BLaER1 treated with 17β-estradiol and CSF1 and Interleukin-3, amounts not matched to agents 10 nM and 100 nM (cell line): ENCODE data around the gene CETP.
A peak's percentile ranks its signal among the peaks of the same experiment; 100 is the strongest.

ENCODE experiments used
- H3K27ac ChIP-seq, 11 experiments: shearing (Covaris generic); formaldehyde crosslinking; 2 replicates each; pipeline ENCODE4 v1.8.1; 2022
- H3K27me3 ChIP-seq, 11 experiments: shearing (Covaris generic); formaldehyde crosslinking; 2 replicates each; pipeline ENCODE4 v1.8.1; 2022
- H3K36me3 ChIP-seq, 11 experiments: shearing (Covaris generic); formaldehyde crosslinking; 2 replicates each; pipeline ENCODE4 v1.8.1; 2022
- H3K4me1 ChIP-seq, 10 experiments: shearing (Covaris generic); formaldehyde crosslinking; 2 replicates each; pipeline ENCODE4 v1.8.1; 2022
- H3K4me2 ChIP-seq, 11 experiments: shearing (Covaris generic); formaldehyde crosslinking; 2 replicates each; pipeline ENCODE4 v1.8.1; 2022
- H3K4me3 ChIP-seq, 10 experiments: shearing (Covaris generic); formaldehyde crosslinking; 2 replicates each; pipeline ENCODE4 v1.8.1; 2022
- H3K9ac ChIP-seq, 11 experiments: shearing (Covaris generic); formaldehyde crosslinking; 2 replicates each; pipeline ENCODE4 v1.8.1; 2022
- H3K9me3 ChIP-seq, 11 experiments: shearing (Covaris generic); formaldehyde crosslinking; replicated peaks in 1 of 11; 2 replicates each; pipeline ENCODE4 v1.8.1; 2022
- H4K20me1 ChIP-seq, 11 experiments: shearing (Covaris generic); formaldehyde crosslinking; 2 replicates each; pipeline ENCODE4 v1.8.1; 2022
- Cebpa-rat ChIP-seq, 11 experiments: shearing (Covaris generic); IDR thresholded peaks; 2 replicates each; pipeline ENCODE4 v1.8.1; 2022

Gene CETP

GRCh38 chr16:56960681-56961281 is 969 bp upstream of the CETP start:
- Histone ChIP-seq H3K4me2 (peak overlapping the region in 6 of 11 experiments; percentile 6 to 66 (median 55); a peak in 8 of 22 replicates), H3K36me3 (no peaks in the 10 kb centered on the region), H3K4me1 (peaks cover 24 to 66% (median 51%) of the 10 kb centered on the region in 10 experiments), H3K9me3 (no peaks in the 10 kb centered on the region; a peak in 1 of 22 replicates), H3K27me3 (no peaks in the 10 kb centered on the region), H3K4me3 (no peak overlapping the region), H4K20me1 (no peaks in the 10 kb centered on the region), H3K27ac (peak overlapping the region in 2 of 11 experiments; percentile 32 to 84; a peak in 4 of 22 replicates), H3K9ac (0 out of 22 replicates have a peak overlapping the region, but pooled peaks of 1 of the 11 experiments have one; percentile 8)
- no peak for TF ChIP-seq Cebpa-rat (IDR thresholded peaks at IDR 0.05)

GRCh38 chr16:56961386-56961785 is 364 bp upstream of the CETP start:
- no peaks in the 10 kb centered on the region for H4K20me1 ChIP-seq
- H3K9ac ChIP-seq = peak overlapping the region in 4 of 11 experiments; percentile 8 to 21 (median 18); a peak in 1 of 22 replicates
- no peaks in the 10 kb centered on the region for H3K27me3 ChIP-seq
- H3K36me3 ChIP-seq = no peaks in the 10 kb centered on the region
- no peaks in the 10 kb centered on the region for H3K9me3 ChIP-seq
- no peak overlapping the region for H3K4me3 ChIP-seq
- H3K4me1 ChIP-seq = peaks cover 30 to 72% (median 57%) of the 10 kb centered on the region in 10 experiments
- no peak for TF ChIP-seq Cebpa-rat (IDR thresholded peaks at IDR 0.05)
- peak overlapping the region; percentile 2 to 66 (median 43); a peak in 19 of 22 replicates for H3K4me2 ChIP-seq
- peak overlapping the region in 6 of 11 experiments; percentile 36 to 84 (median 54); a peak in 6 of 22 replicates for H3K27ac ChIP-seq

- no peaks in the 10 kb centered on the region for H3K9me3 ChIP-seq
- peak in 3 of 11 experiments; percentile 14 to 54 (median 30); a peak in 4 of 22 replicates for TF ChIP-seq Cebpa-rat (IDR thresholded peaks at IDR 0.05)
- peak overlapping the region in 9 of 11 experiments; percentile 75 to 84 (median 80); a peak in 18 of 22 replicates for H3K27ac ChIP-seq
- no peaks in the 10 kb centered on the region for H4K20me1 ChIP-seq
- H3K4me1 ChIP-seq = peaks cover 36 to 82% (median 63%) of the 10 kb centered on the region in 10 experiments
- peak overlapping the region; percentile 54 to 84 (median 75) for H3K4me2 ChIP-seq
- peak overlapping the region in 8 of 11 experiments; percentile 41 to 73 (median 60); a peak in 14 of 22 replicates for H3K9ac ChIP-seq
- no peak overlapping the region for H3K4me3 ChIP-seq
- H3K36me3 ChIP-seq = no peaks in the 10 kb centered on the region
- H3K27me3 ChIP-seq = no peaks in the 10 kb centered on the region
These were observed 2.7 kb downstream of the CETP start for GRCh38 chr16:56964243-56965148.

- peak overlapping the region in 10 of 11 experiments; percentile 23 to 73 (median 62); a peak in 17 of 22 replicates for H3K9ac ChIP-seq
- peaks cover 34 to 80% (median 60%) of the 10 kb centered on the region in 10 experiments for H3K4me1 ChIP-seq
- H3K9me3 ChIP-seq = no peaks in the 10 kb centered on the region
- H3K27me3 ChIP-seq = no peaks in the 10 kb centered on the region
- peak overlapping the region; percentile 54 to 84 (median 75) for H3K4me2 ChIP-seq
- peak overlapping the region in 10 of 11 experiments; percentile 40 to 84 (median 80); a peak in 21 of 22 replicates for H3K27ac ChIP-seq
- H4K20me1 ChIP-seq = no peaks in the 10 kb centered on the region
- TF ChIP-seq Cebpa-rat (IDR thresholded peaks at IDR 0.05) = no peak
- H3K36me3 ChIP-seq = no peaks in the 10 kb centered on the region
- H3K4me3 ChIP-seq = no peak overlapping the region; a peak in 1 of 20 replicates
These were observed 3.7 kb downstream of the CETP start for GRCh38 chr16:56965149-56966092.

- H3K27me3 ChIP-seq = no peaks in the 10 kb centered on the region
- peak overlapping the region; percentile 54 to 84 (median 75) for H3K4me2 ChIP-seq
- H3K27ac ChIP-seq = peak overlapping the region in 9 of 11 experiments; percentile 75 to 84 (median 80); a peak in 20 of 22 replicates
- no peak for TF ChIP-seq Cebpa-rat (IDR thresholded peaks at IDR 0.05)
- H3K9me3 ChIP-seq = no peaks in the 10 kb centered on the region
- H4K20me1 ChIP-seq = no peaks in the 10 kb centered on the region
- H3K36me3 ChIP-seq = no peaks in the 10 kb centered on the region
- no peak overlapping the region for H3K4me3 ChIP-seq
- peaks cover 34 to 80% (median 60%) of the 10 kb centered on the region in 10 experiments for H3K4me1 ChIP-seq
- peak overlapping the region in 10 of 11 experiments; percentile 23 to 73 (median 62); a peak in 17 of 22 replicates for H3K9ac ChIP-seq
These were observed 4.3 kb downstream of the CETP start for GRCh38 chr16:56966093-56966475.

GRCh38 chr16:56967733-56968132 is 6.0 kb downstream of the CETP start:
- H3K4me3 ChIP-seq = no peak overlapping the region
- no peaks in the 10 kb centered on the region for H4K20me1 ChIP-seq
- H3K27me3 ChIP-seq = no peaks in the 10 kb centered on the region
- H3K36me3 ChIP-seq = no peaks in the 10 kb centered on the region
- H3K27ac ChIP-seq = 0 out of 22 replicates have a peak overlapping the region, but pooled peaks of 1 of the 11 experiments have one; percentile 12
- H3K4me2 ChIP-seq = peak overlapping the region in 7 of 11 experiments; percentile 4 to 60 (median 37); a peak in 9 of 22 replicates
- H3K9ac ChIP-seq = no peak overlapping the region
- TF ChIP-seq Cebpa-rat (IDR thresholded peaks at IDR 0.05) = no peak
- peaks cover 40 to 81% (median 65%) of the 10 kb centered on the region in 10 experiments for H3K4me1 ChIP-seq
- no peaks in the 10 kb centered on the region for H3K9me3 ChIP-seq

GRCh38 chr16:56969769-56970168 is 8.0 kb downstream of the CETP start:
- Histone ChIP-seq H3K4me3 (no peak overlapping the region), H3K9ac (no peak overlapping the region), H3K36me3 (no peaks in the 10 kb centered on the region), H3K27ac (peak overlapping the region in 2 of 11 experiments; percentile 6 to 37; a peak in 2 of 22 replicates), H3K4me2 (no peak overlapping the region), H4K20me1 (no peaks in the 10 kb centered on the region), H3K27me3 (no peaks in the 10 kb centered on the region), H3K4me1 (peaks cover 41 to 86% (median 74%) of the 10 kb centered on the region in 10 experiments), H3K9me3 (no peaks in the 10 kb centered on the region)
- no peak for TF ChIP-seq Cebpa-rat (IDR thresholded peaks at IDR 0.05)
